GM10248 (cell line): Measurements from ENCODE around the gene EIF1AX.
"Not testable (repeated sequence)": the region's sequence is repeated elsewhere in the genome, so short reads cannot be mapped to it uniquely, and the experiment has no call there.

Source experiments
- CTCF ChIA-PET: fragments of 300-600 bp; sonication (Branson Sonifier 250); formaldehyde crosslinking; extraction: SDS; loops from one replicate; lab custom pipeline; 2021; ENCODE audit warnings: antibody characterized with exemption; lab: Yijun Ruan, JAX
- POLR2A ChIA-PET: fragments of 350-650 bp; sonication (Branson Sonifier 250); formaldehyde crosslinking; extraction: SDS; loops from one replicate; lab custom pipeline; 2020; ENCODE audit warnings: antibody characterized with exemption; lab: Yijun Ruan, JAX
- DNase-seq: peaks from one replicate; pipeline ENCODE4 v3.0.0; 2012; ENCODE audit errors: extremely low spot score
- CTCF ChIP-seq: IDR thresholded peaks from 2 replicates; pipeline ENCODE4 v1.5.1; 2012; ENCODE audit warnings: mild to moderate bottlenecking, low read depth; ENCODE audit errors: extremely low read depth, missing control alignments, control extremely low read depth

The EIF1AX gene

GRCh38 chrX:20130357-20130756 lies 11.3 kb downstream of the EIF1AX start:
- no peak for TF ChIP-seq CTCF
- ChIA-PET CTCF (no interaction called here), POLR2A (no interaction called here)
- no peak for DNase-seq

- CTCF ChIA-PET, result no interaction called here
- POLR2A ChIA-PET, result no interaction called here
- no peak for DNase-seq
- TF ChIP-seq CTCF, result no peak
Measured at GRCh38 chrX:20129547-20129946, 12.1 kb downstream of the EIF1AX start.

GRCh38 chrX:20128670-20129069 lies 13.0 kb downstream of the EIF1AX start:
- DNase-seq, result no peak
- no peak for TF ChIP-seq CTCF
- POLR2A ChIA-PET, result no interaction called here
- CTCF ChIA-PET, result no interaction called here

GRCh38 chrX:20127440-20127839 lies 14.2 kb downstream of the EIF1AX start:
- POLR2A ChIA-PET, DNase-seq, CTCF ChIA-PET: not testable (repeated sequence)

GRCh38 chrX:20126833-20127232 lies 14.8 kb downstream of the EIF1AX start:
- POLR2A ChIA-PET, DNase-seq, CTCF ChIA-PET: not testable (repeated sequence)

- CTCF ChIA-PET, result no interaction called here
- POLR2A ChIA-PET, result no interaction called here
- TF ChIP-seq CTCF, result no peak
- DNase-seq, result no peak
Measured at GRCh38 chrX:20124964-20125363, 16.7 kb downstream of the EIF1AX start.

- POLR2A ChIA-PET, result interaction anchor here (0.6 kb wide), 2 partner anchors 20 to 25 kb away, joined by 3 to 5 read pairs; no protein-coding TSS in a partner anchor
Measured at GRCh38 chrX:20118065-20118824, 23.4 kb downstream of the EIF1AX start.

More at GRCh38 chrX:20118065-20118824, 23.4 kb downstream of the EIF1AX start:
- no peak for TF ChIP-seq CTCF
- CTCF ChIA-PET, result no interaction called here
- no peak for DNase-seq
